ENCODE measurements around the gene HPX. TPM values are rescaled to one million over a fixed set of nuclear protein-coding genes. Genes with fewer than 3 reads are reported as not detected.
A peak's percentile ranks its signal among the peaks of the same experiment; 100 is the strongest.

HPX gene
- total and polyA plus RNA-seq, 2 of the 13 experiments (the other 11 are each of a cell fraction or from before 2014, with no cell fraction given) = 9.2 to 57.4 TPM

DNA sequence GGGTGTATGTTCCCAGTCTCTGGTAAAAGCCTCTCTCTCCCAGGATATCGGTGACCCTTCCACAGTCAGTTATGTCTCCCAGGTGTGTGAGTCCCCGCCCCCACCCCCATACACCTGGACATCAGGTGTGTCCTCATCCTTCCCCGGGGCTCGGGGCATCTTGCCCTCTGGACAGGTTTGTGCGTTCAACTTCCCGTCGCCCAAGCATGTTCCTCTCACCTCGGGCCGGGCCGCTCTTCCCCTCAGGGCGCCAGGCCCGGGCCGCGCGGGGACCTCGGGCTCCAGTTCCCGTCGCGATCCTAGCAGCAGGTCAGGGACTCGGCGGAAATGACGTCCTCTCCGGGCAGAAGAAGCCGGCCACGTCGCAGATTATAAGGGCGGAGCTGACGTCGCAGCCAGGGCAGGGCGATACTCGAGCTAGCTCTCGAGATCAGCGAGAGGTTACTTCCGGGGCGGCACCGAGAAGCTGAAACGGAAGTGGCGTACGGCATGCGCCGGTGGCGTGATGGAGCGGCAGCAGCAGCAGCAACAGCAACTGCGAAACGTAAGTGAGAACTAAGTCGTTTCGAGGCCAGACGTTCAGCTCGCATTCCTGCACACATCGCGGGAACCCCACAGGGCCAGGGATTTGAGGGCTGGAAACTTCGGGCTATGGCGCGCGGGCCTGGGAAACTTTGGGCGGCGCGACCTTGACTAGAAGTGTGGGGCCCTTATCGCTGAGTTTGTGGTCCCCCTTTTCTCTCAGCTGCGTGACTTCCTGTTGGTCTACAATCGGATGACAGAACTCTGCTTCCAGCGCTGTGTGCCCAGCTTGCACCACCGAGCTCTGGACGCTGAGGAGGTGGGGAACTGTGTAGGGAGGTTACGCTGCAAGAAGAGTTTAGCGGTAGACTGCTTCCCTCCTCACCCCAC is 40.5 kb upstream of the HPX start, which contains the start of the genes ARFIP2 and TIMM10B (continued):
- TF ChIP-seq, protein P1, sequence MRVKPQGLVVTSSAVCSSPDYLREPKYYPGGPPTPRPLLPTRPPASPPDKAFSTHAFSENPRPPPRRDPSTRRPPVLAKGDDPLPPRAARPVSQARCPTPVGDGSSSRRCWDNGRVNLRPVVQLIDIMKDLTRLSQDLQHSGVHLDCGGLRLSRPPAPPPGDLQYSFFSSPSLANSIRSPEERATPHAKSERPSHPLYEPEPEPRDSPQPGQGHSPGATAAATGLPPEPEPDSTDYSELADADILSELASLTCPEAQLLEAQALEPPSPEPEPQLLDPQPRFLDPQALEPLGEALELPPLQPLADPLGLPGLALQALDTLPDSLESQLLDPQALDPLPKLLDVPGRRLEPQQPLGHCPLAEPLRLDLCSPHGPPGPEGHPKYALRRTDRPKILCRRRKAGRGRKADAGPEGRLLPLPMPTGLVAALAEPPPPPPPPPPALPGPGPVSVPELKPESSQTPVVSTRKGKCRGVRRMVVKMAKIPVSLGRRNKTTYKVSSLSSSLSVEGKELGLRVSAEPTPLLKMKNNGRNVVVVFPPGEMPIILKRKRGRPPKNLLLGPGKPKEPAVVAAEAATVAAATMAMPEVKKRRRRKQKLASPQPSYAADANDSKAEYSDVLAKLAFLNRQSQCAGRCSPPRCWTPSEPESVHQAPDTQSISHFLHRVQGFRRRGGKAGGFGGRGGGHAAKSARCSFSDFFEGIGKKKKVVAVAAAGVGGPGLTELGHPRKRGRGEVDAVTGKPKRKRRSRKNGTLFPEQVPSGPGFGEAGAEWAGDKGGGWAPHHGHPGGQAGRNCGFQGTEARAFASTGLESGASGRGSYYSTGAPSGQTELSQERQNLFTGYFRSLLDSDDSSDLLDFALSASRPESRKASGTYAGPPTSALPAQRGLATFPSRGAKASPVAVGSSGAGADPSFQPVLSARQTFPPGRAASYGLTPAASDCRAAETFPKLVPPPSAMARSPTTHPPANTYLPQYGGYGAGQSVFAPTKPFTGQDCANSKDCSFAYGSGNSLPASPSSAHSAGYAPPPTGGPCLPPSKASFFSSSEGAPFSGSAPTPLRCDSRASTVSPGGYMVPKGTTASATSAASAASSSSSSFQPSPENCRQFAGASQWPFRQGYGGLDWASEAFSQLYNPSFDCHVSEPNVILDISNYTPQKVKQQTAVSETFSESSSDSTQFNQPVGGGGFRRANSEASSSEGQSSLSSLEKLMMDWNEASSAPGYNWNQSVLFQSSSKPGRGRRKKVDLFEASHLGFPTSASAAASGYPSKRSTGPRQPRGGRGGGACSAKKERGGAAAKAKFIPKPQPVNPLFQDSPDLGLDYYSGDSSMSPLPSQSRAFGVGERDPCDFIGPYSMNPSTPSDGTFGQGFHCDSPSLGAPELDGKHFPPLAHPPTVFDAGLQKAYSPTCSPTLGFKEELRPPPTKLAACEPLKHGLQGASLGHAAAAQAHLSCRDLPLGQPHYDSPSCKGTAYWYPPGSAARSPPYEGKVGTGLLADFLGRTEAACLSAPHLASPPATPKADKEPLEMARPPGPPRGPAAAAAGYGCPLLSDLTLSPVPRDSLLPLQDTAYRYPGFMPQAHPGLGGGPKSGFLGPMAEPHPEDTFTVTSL (CRISPR knock-in tag; IDR thresholded peaks at IDR 0.05; ENCODE audit: borderline replicate concordance) = no peak
- TF ChIP-seq CBX5 (CRISPR knock-in tag; IDR thresholded peaks at IDR 0.05; ENCODE audit: borderline replicate concordance) (peak; percentile 11; the same call in 1 of the 2 replicates), CREB1 (IDR thresholded peaks at IDR 0.05) (peak; percentile 98), CREB1 (CRISPR knock-in tag; IDR thresholded peaks at IDR 0.05) (peak; percentile 99), ZNF841 (CRISPR knock-in tag; IDR thresholded peaks at IDR 0.05; ENCODE audit: borderline replicate concordance) (no peak), ZNF230 (CRISPR knock-in tag; IDR thresholded peaks at IDR 0.05) (peak; percentile 78; the same call in 1 of the 2 replicates), SYNCRIP (IDR thresholded peaks at IDR 0.05; ENCODE audit: insufficient read depth, low read depth, low read length) (no peak), POLR2AphosphoS2 (IDR thresholded peaks at IDR 0.05; ENCODE audit: low read depth, low read length) (no peak), HNF4A (CRISPR knock-in tag; IDR thresholded peaks at IDR 0.05) (0 out of 2 replicates have a peak, but pooled peaks have one; percentile 6), ZNF674 (CRISPR knock-in tag; IDR thresholded peaks at IDR 0.05; ENCODE audit: low read depth) (0 out of 2 replicates have a peak, but pooled peaks have one; percentile 26), FOXA1 (IDR thresholded peaks at IDR 0.05) (no peak), FOXA1 (CRISPR knock-in tag; IDR thresholded peaks at IDR 0.05) (no peak), MEIS2 (CRISPR knock-in tag; IDR thresholded peaks at IDR 0.05) (peak; percentile 71), SNAPC2 (CRISPR knock-in tag; IDR thresholded peaks at IDR 0.05) (no peak; the same call in 1 of the 2 replicates), HNRNPUL1 (IDR thresholded peaks at IDR 0.05; ENCODE audit: low read depth, low read length) (no peak), GTF2F1 (IDR thresholded peaks at IDR 0.05; ENCODE audit: low read length) (0 out of 2 replicates have a peak, but pooled peaks have one; percentile 28), ZNF253 (CRISPR knock-in tag; IDR thresholded peaks at IDR 0.05; ENCODE audit: borderline replicate concordance) (no peak), MXD4 (CRISPR knock-in tag; IDR thresholded peaks at IDR 0.05) (no peak; the same call in 1 of the 2 replicates), ZBTB8A (CRISPR knock-in tag; IDR thresholded peaks at IDR 0.05; ENCODE audit: borderline replicate concordance, low read depth) (no peak)
- TF ChIP-seq, protein P2, sequence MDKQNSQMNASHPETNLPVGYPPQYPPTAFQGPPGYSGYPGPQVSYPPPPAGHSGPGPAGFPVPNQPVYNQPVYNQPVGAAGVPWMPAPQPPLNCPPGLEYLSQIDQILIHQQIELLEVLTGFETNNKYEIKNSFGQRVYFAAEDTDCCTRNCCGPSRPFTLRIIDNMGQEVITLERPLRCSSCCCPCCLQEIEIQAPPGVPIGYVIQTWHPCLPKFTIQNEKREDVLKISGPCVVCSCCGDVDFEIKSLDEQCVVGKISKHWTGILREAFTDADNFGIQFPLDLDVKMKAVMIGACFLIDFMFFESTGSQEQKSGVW (CRISPR knock-in tag; IDR thresholded peaks at IDR 0.05; ENCODE audit: borderline replicate concordance) = no peak
- TF ChIP-seq, protein P3, sequence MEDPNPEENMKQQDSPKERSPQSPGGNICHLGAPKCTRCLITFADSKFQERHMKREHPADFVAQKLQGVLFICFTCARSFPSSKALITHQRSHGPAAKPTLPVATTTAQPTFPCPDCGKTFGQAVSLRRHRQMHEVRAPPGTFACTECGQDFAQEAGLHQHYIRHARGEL (CRISPR knock-in tag; IDR thresholded peaks at IDR 0.05) = no peak
- TF ChIP-seq, protein P4, sequence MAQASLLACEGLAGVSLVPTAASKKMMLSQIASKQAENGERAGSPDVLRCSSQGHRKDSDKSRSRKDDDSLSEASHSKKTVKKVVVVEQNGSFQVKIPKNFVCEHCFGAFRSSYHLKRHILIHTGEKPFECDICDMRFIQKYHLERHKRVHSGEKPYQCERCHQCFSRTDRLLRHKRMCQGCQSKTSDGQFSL (CRISPR knock-in tag; IDR thresholded peaks at IDR 0.05) = no peak; the same call in 1 of the 2 replicates
- TF ChIP-seq, protein P5, sequence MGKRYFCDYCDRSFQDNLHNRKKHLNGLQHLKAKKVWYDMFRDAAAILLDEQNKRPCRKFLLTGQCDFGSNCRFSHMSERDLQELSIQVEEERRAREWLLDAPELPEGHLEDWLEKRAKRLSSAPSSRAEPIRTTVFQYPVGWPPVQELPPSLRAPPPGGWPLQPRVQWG (CRISPR knock-in tag; IDR thresholded peaks at IDR 0.05; ENCODE audit: borderline replicate concordance, low read depth) = no peak

Data from HepG2 (cell line).